Immature natural killer cell (primary cell): Measurements from ENCODE around the gene TRMT10C. TPM values are rescaled to one million over a fixed set of nuclear protein-coding genes. Genes with fewer than 3 reads are reported as not detected.
A peak's percentile ranks its signal among the peaks of the same experiment; 100 is the strongest.

Experiments used
- DNase-seq, 3 donors: peaks; one replicate each; pipeline ENCODE4 v3.0.0; 2022; ENCODE audit warnings: mixed read lengths in 1 of 3
- H3K27ac Mint-ChIP-seq, 6 donors: one replicate each; pipeline ENCODE4 v1.8.0; 2020; ENCODE audit warnings: mixed read lengths in 6 of 6, mild to moderate bottlenecking in 5 of 6, inconsistent platforms in 4 of 6, moderate library complexity in 3 of 6
- H3K27me3 Mint-ChIP-seq, 3 donors: one replicate each; pipeline ENCODE4 v1.8.0; 2020 to 2021; ENCODE audit warnings: low read depth in 3 of 3, mild to moderate bottlenecking in 3 of 3, mixed read lengths in 3 of 3, moderate library complexity in 3 of 3, inconsistent platforms in 1 of 3
- H3K36me3 Mint-ChIP-seq, 3 donors: one replicate each; pipeline ENCODE4 v1.8.0; 2020; ENCODE audit warnings: mixed read lengths in 3 of 3, inconsistent platforms in 2 of 3, mild to moderate bottlenecking in 2 of 3
- H3K4me1 Mint-ChIP-seq, 2 donors: one replicate each; pipeline ENCODE4 v1.8.0; 2020; ENCODE audit warnings: inconsistent platforms in 2 of 2, mild to moderate bottlenecking in 2 of 2, mixed read lengths in 2 of 2, moderate library complexity in 1 of 2
- H3K4me3 Mint-ChIP-seq, 5 donors: one replicate each; pipeline ENCODE4 v1.8.0; 2020; ENCODE audit warnings: mild to moderate bottlenecking in 5 of 5, mixed read lengths in 5 of 5, inconsistent platforms in 3 of 5, moderate library complexity in 3 of 5
- H3K9me3 Mint-ChIP-seq, 6 donors: one replicate each; pipeline ENCODE4 v1.8.0; 2020; ENCODE audit warnings: mild to moderate bottlenecking in 6 of 6, mixed read lengths in 6 of 6, inconsistent platforms in 4 of 6, moderate library complexity in 3 of 6
- polyA plus RNA-seq, 3 donors: library from polyadenylated mRNA; unstranded; fragments of 300-500 nt; fragmentation: Illumina TruSeq; gene quantifications; one replicate each; pipeline ENCODE4 v1.2.3, GENCODE V29; 2021

Gene TRMT10C
- polyA plus RNA-seq = 10 to 100 TPM; 27.5 to 33.6 (median 28.8) TPM

- Mint-ChIP-seq H3K9me3 (no peaks in the 10 kb centered on the region), H3K4me1 (peaks cover 29 to 40% of the 10 kb centered on the region in 2 donors), H3K36me3 (peaks cover 0 to 11% (median 10%) of the 10 kb centered on the region in 3 donors), H3K27me3 (peaks cover 8 to 18% (median 14%) of the 10 kb centered on the region in 3 donors), H3K4me3 (peak within 1 kb of the TSS; percentile 97 to 100 (median 98)), H3K27ac (peak within 1 kb of the TSS; percentile 91 to 98 (median 96))
- peak; percentile 89 to 91 (median 90) for DNase-seq
Observed at GRCh38 chr3:101561630-101562328, at the start of gene TRMT10C. TSS of gene TRMT10C (plus strand) at chr3:101561868. CDS start at chr3:101564782, 2,914 bp downstream.

GRCh38 chr3:101512396-101512645, 49.3 kb upstream of the TRMT10C start:
- H3K27ac Mint-ChIP-seq = peak overlapping the region; percentile 91 to 98 (median 95)
- peak overlapping the region; percentile 94 to 100 (median 99) for H3K4me3 Mint-ChIP-seq
- peaks cover 37 to 61% of the 10 kb centered on the region in 2 donors for H3K4me1 Mint-ChIP-seq
- H3K27me3 Mint-ChIP-seq = peaks cover 16 to 18% (median 16%) of the 10 kb centered on the region in 3 donors
- no peaks in the 10 kb centered on the region for H3K9me3 Mint-ChIP-seq
- no peak for DNase-seq
- H3K36me3 Mint-ChIP-seq = peaks cover 3 to 6% (median 4%) of the 10 kb centered on the region in 3 donors

- H3K4me3 Mint-ChIP-seq = peak within 1 kb of the TSS; percentile 94 to 100 (median 99)
- no peaks in the 10 kb centered on the region for H3K9me3 Mint-ChIP-seq
- DNase-seq = peak; percentile 75 to 79 (median 79)
- peaks cover 3 to 6% (median 4%) of the 10 kb centered on the region in 3 donors for H3K36me3 Mint-ChIP-seq
- H3K4me1 Mint-ChIP-seq = peaks cover 36 to 56% of the 10 kb centered on the region in 2 donors
- H3K27ac Mint-ChIP-seq = peak within 1 kb of the TSS; percentile 91 to 98 (median 95)
- peaks cover 16 to 18% (median 16%) of the 10 kb centered on the region in 3 donors for H3K27me3 Mint-ChIP-seq
Observed at GRCh38 chr3:101512646-101513418, 48.8 kb upstream of the TRMT10C start, which contains the start of gene SENP7. TSS of gene SENP7 (minus strand) at chr3:101513212. CDS start at chr3:101513130, 82 bp downstream.

- Mint-ChIP-seq H3K4me3 (peak overlapping the region; percentile 94 to 100 (median 99)), H3K9me3 (no peaks in the 10 kb centered on the region), H3K4me1 (peaks cover 33 to 49% of the 10 kb centered on the region in 2 donors), H3K27me3 (peaks cover 16 to 18% (median 16%) of the 10 kb centered on the region in 3 donors), H3K27ac (peak overlapping the region; percentile 91 to 98 (median 95)), H3K36me3 (peaks cover 0 to 4% (median 3%) of the 10 kb centered on the region in 3 donors)
- no peak for DNase-seq
Observed at GRCh38 chr3:101513419-101513986, 48.2 kb upstream of the TRMT10C start.

- H3K4me1 Mint-ChIP-seq = peaks cover 13 to 17% of the 10 kb centered on the region in 2 donors
- no peak overlapping the region for H3K4me3 Mint-ChIP-seq
- no peak for DNase-seq
- peak overlapping the region in 1 of 6 donors; percentile 1 for H3K27ac Mint-ChIP-seq
- H3K27me3 Mint-ChIP-seq = peaks cover 3 to 8% (median 5%) of the 10 kb centered on the region in 3 donors
- H3K36me3 Mint-ChIP-seq = no peaks in the 10 kb centered on the region
- H3K9me3 Mint-ChIP-seq = no peaks in the 10 kb centered on the region
Observed at GRCh38 chr3:101518421-101518871, 43.2 kb upstream of the TRMT10C start.

- Mint-ChIP-seq H3K27me3 (peaks cover 2 to 6% (median 3%) of the 10 kb centered on the region in 3 donors), H3K36me3 (no peaks in the 10 kb centered on the region), H3K27ac (no peak overlapping the region), H3K4me1 (peaks cover 9 to 13% of the 10 kb centered on the region in 2 donors), H3K9me3 (no peaks in the 10 kb centered on the region), H3K4me3 (no peak overlapping the region)
- DNase-seq = no peak
Observed at GRCh38 chr3:101519685-101520365, 41.8 kb upstream of the TRMT10C start.

GRCh38 chr3:101521211-101521701, 40.4 kb upstream of the TRMT10C start:
- Mint-ChIP-seq H3K9me3 (no peaks in the 10 kb centered on the region), H3K27ac (peak overlapping the region in 3 of 6 donors; percentile 21 to 72 (median 27)), H3K36me3 (peaks cover 0 to 4% (median 0%) of the 10 kb centered on the region in 3 donors), H3K27me3 (peaks cover 0 to 6% (median 3%) of the 10 kb centered on the region in 3 donors), H3K4me1 (peaks cover 9 to 13% of the 10 kb centered on the region in 2 donors), H3K4me3 (no peak overlapping the region)
- DNase-seq = peak in 2 of 3 donors; percentile 14 to 33

- Mint-ChIP-seq H3K36me3 (peaks cover 0 to 4% (median 0%) of the 10 kb centered on the region in 3 donors), H3K4me1 (no peaks in the 10 kb centered on the region), H3K4me3 (no peak overlapping the region), H3K27ac (no peak overlapping the region), H3K9me3 (no peaks in the 10 kb centered on the region), H3K27me3 (peaks cover 0 to under 1% (median 0%) of the 10 kb centered on the region in 3 donors)
- no peak for DNase-seq
Observed at GRCh38 chr3:101527441-101527840, 34.2 kb upstream of the TRMT10C start.

GRCh38 chr3:101527906-101528305, 33.8 kb upstream of the TRMT10C start:
- Mint-ChIP-seq H3K9me3 (no peaks in the 10 kb centered on the region), H3K4me1 (no peaks in the 10 kb centered on the region), H3K27ac (no peak overlapping the region), H3K36me3 (peaks cover 0 to 4% (median 0%) of the 10 kb centered on the region in 3 donors), H3K27me3 (no peaks in the 10 kb centered on the region), H3K4me3 (no peak overlapping the region)
- no peak for DNase-seq

- Mint-ChIP-seq H3K27ac (no peak overlapping the region), H3K9me3 (no peaks in the 10 kb centered on the region), H3K36me3 (peaks cover 0 to 3% (median 0%) of the 10 kb centered on the region in 3 donors), H3K27me3 (peaks cover 0 to 1% (median 0%) of the 10 kb centered on the region in 3 donors), H3K4me3 (no peak overlapping the region), H3K4me1 (no peaks in the 10 kb centered on the region)
- DNase-seq = no peak
Observed at GRCh38 chr3:101529816-101530685, 31.6 kb upstream of the TRMT10C start.

- H3K4me3 Mint-ChIP-seq = no peak overlapping the region
- peaks cover 0 to 1% (median 0%) of the 10 kb centered on the region in 3 donors for H3K27me3 Mint-ChIP-seq
- H3K27ac Mint-ChIP-seq = no peak overlapping the region
- DNase-seq = no peak
- H3K9me3 Mint-ChIP-seq = no peaks in the 10 kb centered on the region
- no peaks in the 10 kb centered on the region for H3K4me1 Mint-ChIP-seq
- H3K36me3 Mint-ChIP-seq = no peaks in the 10 kb centered on the region
Observed at GRCh38 chr3:101530686-101531047, 31.0 kb upstream of the TRMT10C start.

GRCh38 chr3:101531473-101532086, 30.1 kb upstream of the TRMT10C start:
- no peaks in the 10 kb centered on the region for H3K4me1 Mint-ChIP-seq
- H3K27ac Mint-ChIP-seq = no peak overlapping the region
- DNase-seq = no peak
- no peak overlapping the region for H3K4me3 Mint-ChIP-seq
- H3K27me3 Mint-ChIP-seq = peaks cover 0 to 1% (median 0%) of the 10 kb centered on the region in 3 donors
- no peaks in the 10 kb centered on the region for H3K9me3 Mint-ChIP-seq
- no peaks in the 10 kb centered on the region for H3K36me3 Mint-ChIP-seq
